ENCODE results near the gene SLC22A3.
A peak's percentile ranks its signal among the peaks of the same experiment; 100 is the strongest.

The SLC22A3 gene

GRCh38 chr6:160348223-160349019 is at the start of gene SLC22A3:
Gene SLC22A3, plus strand, starts transcription at chr6:160348378. Its CDS starts 42 bp downstream, at chr6:160348420.
- DNase-seq (ENCODE audit: low read depth) = peak; percentile 17

DNA sequence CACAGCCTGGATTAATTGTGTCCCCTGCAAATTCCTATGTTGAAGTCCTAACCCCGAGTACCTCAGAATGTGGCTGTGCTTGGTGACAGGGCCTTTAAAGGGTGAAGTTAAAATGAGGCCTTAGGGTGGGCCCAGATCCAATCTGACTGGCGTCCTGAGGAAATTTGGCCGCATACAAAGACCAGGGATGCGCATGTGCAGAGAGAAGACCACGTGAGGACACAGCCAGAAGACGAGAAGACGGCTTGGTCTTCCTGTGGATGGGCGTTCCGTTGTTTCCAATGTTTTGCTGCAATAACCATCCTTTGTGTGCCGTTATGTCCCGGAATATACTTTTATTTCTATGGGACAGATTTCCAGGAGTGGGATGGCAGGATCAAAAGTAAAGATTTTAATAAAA is 48.6 kb upstream of the SLC22A3 start:
- no peak for DNase-seq (ENCODE audit: low read depth)

GRCh38 chr6:160300076-160300695 is 48.0 kb upstream of the SLC22A3 start:
- peak; percentile 14 for DNase-seq (ENCODE audit: low read depth)

- DNase-seq (ENCODE audit: low read depth) = no peak
These were observed 46.8 kb upstream of the SLC22A3 start for GRCh38 chr6:160301339-160301738.

- peak; percentile 77 for DNase-seq (ENCODE audit: low read depth)
These were observed 45.6 kb upstream of the SLC22A3 start for GRCh38 chr6:160302431-160303082.

- no peak for DNase-seq (ENCODE audit: low read depth)
These were observed 44.4 kb upstream of the SLC22A3 start for GRCh38 chr6:160303806-160304205.

DNA sequence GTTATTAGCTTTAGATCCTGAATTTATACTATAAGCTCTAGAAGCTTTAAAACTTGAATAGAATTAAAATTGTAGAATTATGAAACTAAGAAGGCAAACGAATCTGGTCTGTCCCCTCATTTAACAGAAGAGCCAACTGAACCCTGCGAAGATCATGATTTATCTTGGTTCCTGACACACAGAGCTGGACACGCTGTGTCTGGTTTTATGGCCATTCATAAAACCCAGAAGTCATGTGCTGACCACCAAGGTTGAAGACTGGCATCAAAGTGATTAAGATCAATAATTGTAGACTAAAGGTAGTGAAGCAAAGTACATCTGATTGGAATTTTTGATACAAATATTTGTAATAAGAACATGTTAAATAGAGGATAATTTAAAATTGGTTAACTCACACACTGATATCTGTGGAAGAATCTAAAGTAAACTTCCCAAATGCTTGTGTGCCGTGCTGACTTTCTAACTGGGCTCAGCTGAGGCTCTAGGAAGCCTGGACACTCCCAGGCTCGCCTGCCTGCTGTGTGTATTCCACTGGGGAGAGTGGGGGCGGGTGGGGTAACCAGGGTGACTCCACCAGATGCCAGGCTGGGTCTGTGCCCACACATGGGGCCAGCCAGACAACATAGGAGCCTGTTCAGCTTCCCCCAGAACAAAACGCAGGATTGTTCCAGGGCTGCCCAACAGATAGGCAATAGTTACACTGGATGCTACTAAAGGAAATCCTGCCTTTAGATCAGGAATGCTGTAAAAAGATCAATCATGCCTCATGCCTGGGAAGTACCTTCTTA is 42.1 kb upstream of the SLC22A3 start:
- no peak for DNase-seq (ENCODE audit: low read depth)

- peak; percentile 6 for DNase-seq (ENCODE audit: low read depth)
These were observed 38.5 kb upstream of the SLC22A3 start for GRCh38 chr6:160309718-160310117.

- peak; percentile 7 for DNase-seq (ENCODE audit: low read depth)
These were observed 35.3 kb upstream of the SLC22A3 start for GRCh38 chr6:160312900-160313299.

GRCh38 chr6:160315310-160315709 is 32.9 kb upstream of the SLC22A3 start:
- DNase-seq (ENCODE audit: low read depth) = peak; percentile 41

DNA sequence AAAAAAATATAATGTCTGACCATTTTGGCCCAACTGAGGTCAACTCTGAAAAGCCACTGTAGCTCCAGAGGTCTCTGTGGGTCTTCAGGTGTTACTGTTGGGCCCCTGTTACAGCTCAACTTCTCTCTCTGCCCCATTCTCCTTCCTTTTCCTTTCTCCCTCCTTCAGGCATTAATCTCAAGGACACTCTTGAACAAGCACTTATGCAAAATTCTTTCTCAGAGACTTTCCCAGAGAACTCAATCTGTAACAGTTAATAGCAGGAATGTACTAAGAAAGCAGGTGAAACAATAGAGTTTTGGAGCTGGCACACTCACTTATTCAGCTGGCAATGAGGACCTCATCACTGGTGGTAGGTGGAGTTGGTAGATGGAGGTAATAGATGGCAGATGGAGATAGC is 31.9 kb upstream of the SLC22A3 start:
- DNase-seq (ENCODE audit: low read depth) = no peak

DNA sequence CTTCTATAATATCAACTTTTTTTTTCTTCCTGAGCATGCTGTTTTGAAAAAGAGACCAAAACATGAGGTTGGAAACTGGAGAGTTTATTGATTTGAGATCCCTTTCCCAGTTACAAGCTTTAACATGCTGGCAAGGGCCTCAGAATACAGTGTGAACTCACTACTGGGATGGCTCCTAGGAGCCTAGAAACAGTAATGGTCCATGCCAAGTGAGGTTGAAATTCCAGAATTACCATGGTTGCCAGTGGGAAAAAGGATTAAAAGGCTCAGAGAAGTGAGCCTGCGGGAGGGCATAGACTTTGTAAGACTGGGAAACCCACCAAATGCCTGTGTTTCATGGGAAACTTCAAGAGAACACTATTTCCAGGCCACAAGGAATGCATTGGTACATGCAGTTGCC is 28.9 kb upstream of the SLC22A3 start:
- DNase-seq (ENCODE audit: low read depth) = no peak

- no peak for DNase-seq (ENCODE audit: low read depth)
These were observed 26.3 kb upstream of the SLC22A3 start for GRCh38 chr6:160321729-160322505.

GRCh38 chr6:160327981-160328380 is 20.2 kb upstream of the SLC22A3 start:
- DNase-seq (ENCODE audit: low read depth) = no peak

GRCh38 chr6:160328447-160328846 is 19.7 kb upstream of the SLC22A3 start:
- DNase-seq (ENCODE audit: low read depth) = no peak

GRCh38 chr6:160329188-160329587 is 19.0 kb upstream of the SLC22A3 start:
- no peak for DNase-seq (ENCODE audit: low read depth)

- DNase-seq (ENCODE audit: low read depth) = peak; percentile 14
These were observed 17.6 kb upstream of the SLC22A3 start for GRCh38 chr6:160330619-160331018.

DNA sequence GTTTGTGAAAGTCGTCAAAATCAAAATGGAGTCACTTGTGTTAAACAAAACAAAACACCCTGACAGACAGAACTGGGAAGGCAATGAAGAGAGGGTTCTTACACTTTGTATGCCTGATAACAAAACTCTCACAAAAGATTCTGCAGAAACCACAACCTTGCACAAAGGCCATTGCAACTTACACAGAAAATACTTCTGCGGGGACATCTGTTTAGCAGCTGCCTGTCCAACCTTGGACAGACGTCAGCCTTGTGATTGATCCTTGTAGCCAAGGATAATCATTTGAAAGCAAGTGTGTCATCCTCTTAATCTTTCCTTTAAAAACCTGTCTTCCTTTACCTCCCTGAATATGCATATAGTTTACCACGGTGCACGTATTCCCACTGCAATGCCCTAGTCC is 17.0 kb upstream of the SLC22A3 start:
- DNase-seq (ENCODE audit: low read depth) = no peak

- DNase-seq (ENCODE audit: low read depth) = no peak
These were observed 16.4 kb upstream of the SLC22A3 start for GRCh38 chr6:160331753-160332152.

DNA sequence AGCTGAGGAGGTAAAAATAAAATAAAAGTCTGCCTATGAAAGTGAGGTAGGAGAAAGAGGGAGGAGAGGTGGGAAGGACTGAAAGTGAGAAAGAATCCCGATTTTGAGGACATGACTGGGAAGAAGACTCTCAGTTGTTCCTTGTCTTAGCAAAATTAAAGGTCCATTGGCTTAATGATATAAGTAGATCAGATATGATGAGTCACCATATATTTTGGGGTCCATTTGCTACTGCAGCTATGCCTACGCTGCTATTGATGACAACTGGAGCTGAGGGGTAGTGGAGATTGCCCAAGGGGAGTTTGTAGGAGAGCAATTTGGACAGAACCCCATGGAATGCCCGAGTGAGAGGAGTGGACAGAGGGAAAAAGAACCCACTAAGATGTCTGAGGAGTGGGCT is 15.1 kb upstream of the SLC22A3 start:
- no peak for DNase-seq (ENCODE audit: low read depth)

- DNase-seq (ENCODE audit: low read depth) = no peak
These were observed 14.3 kb upstream of the SLC22A3 start for GRCh38 chr6:160333841-160334240.

- no peak for DNase-seq (ENCODE audit: low read depth)
These were observed 12.0 kb upstream of the SLC22A3 start for GRCh38 chr6:160336200-160336599.
